ENCODE results near the gene GLIPR2.
"Not testable (repeated sequence)": the region's sequence is repeated elsewhere in the genome, so short reads cannot be mapped to it uniquely, and the experiment has no call there.

Gene GLIPR2, protein sequence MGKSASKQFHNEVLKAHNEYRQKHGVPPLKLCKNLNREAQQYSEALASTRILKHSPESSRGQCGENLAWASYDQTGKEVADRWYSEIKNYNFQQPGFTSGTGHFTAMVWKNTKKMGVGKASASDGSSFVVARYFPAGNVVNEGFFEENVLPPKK

DNA sequence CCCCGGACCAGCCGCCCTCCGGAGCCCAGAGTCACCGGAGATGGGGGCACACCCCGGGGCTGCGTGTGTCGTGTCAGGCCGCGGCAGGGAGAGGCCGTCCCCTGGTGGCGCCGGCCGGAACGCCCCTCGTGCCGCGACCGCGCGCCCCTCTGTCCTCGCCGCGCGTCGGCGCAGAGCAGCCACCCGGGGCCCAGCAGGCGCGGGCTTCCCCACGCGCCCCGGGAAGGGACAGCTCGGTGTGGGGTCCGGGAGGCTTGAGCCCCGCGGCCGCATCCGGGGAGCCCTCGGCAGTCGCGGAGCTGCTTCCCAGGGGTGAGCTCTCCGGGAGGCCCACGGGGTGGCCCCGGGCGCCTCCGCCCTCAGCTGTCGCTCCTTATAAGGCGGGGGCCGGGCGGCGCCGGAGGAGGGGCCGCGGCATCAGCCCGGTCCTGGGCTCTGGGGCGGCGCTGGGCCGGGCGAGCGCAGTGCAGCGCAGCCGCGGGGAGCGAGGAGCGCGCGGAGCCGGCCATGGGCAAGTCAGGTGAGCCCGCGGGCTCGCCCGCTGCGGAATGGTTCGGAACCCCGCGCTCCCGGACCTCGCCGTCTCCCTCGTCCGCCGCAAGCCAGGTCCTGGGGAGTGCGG, at the start of gene GLIPR2:
Gene GLIPR2 (plus strand): TSS at position 462 of the 622 bp plus-strand sequence. CDS start 46 bp downstream, at position 508.
- in situ Hi-C loops (cut with HindIII; ENCODE audit: low sequenced_read_pairs) = no loop called here

DNA sequence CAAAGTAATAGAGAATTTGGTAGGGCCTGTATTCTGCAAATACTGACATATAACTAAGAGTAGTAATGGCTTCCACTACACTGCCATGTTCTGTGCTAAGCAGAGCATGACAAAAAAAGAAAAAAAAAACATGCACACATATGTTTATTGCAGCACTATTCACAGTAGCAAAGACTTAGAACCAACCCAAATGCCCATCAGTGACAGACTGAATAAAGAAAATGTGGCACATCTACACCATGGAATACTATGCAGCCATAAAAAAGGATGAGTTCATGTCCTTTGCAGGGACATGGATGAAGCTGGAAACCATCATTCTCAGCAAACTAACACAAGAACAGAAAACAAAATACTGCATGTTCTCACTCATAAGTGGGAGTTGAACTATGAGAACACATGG, 49.5 kb upstream of the GLIPR2 start:
- in situ Hi-C loops (cut with HindIII; ENCODE audit: low sequenced_read_pairs) = not testable (repeated sequence)

DNA sequence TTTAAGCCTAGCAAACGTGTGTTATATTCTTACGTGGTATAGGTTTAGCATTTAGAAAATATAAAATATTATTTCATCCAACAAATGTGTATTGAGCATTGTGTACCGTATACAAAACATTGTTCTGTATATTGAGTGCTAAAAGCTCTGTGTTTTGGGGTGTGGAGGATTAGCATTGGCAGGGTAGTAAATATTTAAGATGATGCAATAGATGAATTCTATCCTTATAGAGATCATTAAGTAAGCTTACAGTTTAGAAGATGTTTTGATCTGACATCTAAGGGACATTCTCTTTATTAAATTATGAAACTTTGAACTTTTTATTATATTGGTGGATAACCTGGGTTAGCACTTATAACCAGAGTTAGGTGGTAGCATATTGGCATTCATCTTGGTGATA, 48.5 kb upstream of the GLIPR2 start:
- in situ Hi-C loops (cut with HindIII; ENCODE audit: low sequenced_read_pairs) = no loop called here

- in situ Hi-C loops (cut with HindIII; ENCODE audit: low sequenced_read_pairs) = loop anchor here (5.0 kb wide), 1 partner anchor 96 kb away; no protein-coding TSS in a partner anchor
These were observed 45.2 kb upstream of the GLIPR2 start for GRCh38 chr9:36091026-36091953.

DNA sequence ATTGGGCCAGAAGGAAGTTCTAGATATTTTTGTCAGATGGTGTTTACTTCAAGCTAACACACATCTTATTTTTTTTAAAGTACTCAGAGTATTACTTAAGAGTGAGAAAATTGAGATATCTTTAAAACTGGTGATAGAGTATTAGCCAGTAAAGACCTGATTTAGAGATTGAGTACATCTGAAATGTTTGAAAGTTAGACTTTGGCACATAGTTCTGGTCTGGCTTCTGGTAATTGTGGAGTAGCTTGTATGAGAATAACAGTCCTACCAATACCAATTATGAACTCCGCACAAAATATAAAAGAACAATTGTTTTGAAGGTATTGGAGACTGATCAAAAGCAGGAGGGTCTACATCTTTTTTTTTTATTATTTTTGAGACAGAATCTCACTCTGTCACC, 44.5 kb upstream of the GLIPR2 start:
- in situ Hi-C loops (cut with HindIII; ENCODE audit: low sequenced_read_pairs) = loop anchor here (5.0 kb wide), 1 partner anchor 95 kb away; no protein-coding TSS in a partner anchor

- in situ Hi-C loops (cut with HindIII; ENCODE audit: low sequenced_read_pairs) = loop anchor here (5.0 kb wide), 1 partner anchor 95 kb away; no protein-coding TSS in a partner anchor
These were observed 43.9 kb upstream of the GLIPR2 start for GRCh38 chr9:36092509-36093215.

- in situ Hi-C loops (cut with HindIII; ENCODE audit: low sequenced_read_pairs) = loop anchor here (5.0 kb wide), 1 partner anchor 94 kb away; no protein-coding TSS in a partner anchor
These were observed 43.1 kb upstream of the GLIPR2 start for GRCh38 chr9:36093384-36093783.

DNA sequence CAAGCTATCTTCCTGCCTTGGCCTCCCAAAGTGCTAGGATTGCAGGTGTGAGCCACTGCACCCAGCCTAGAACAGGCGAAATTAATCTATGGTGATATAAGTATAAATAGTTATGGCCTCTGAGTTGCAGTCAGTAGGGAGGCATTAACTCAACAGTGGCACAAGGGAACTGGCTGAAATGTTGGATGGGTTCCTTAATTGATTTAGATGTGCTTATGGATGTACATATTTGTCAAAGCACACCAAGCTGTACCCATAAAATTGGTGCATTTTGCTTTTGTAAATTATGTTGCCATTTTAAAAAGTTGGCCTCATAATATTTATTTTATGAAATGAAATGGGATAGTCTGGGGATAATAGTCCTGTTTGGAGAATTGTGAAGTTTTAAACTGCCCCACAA, 36.8 kb upstream of the GLIPR2 start:
- in situ Hi-C loops (cut with HindIII; ENCODE audit: low sequenced_read_pairs) = no loop called here

- in situ Hi-C loops (cut with HindIII; ENCODE audit: low sequenced_read_pairs) = no loop called here
These were observed 36.0 kb upstream of the GLIPR2 start for GRCh38 chr9:36100532-36100931.

DNA sequence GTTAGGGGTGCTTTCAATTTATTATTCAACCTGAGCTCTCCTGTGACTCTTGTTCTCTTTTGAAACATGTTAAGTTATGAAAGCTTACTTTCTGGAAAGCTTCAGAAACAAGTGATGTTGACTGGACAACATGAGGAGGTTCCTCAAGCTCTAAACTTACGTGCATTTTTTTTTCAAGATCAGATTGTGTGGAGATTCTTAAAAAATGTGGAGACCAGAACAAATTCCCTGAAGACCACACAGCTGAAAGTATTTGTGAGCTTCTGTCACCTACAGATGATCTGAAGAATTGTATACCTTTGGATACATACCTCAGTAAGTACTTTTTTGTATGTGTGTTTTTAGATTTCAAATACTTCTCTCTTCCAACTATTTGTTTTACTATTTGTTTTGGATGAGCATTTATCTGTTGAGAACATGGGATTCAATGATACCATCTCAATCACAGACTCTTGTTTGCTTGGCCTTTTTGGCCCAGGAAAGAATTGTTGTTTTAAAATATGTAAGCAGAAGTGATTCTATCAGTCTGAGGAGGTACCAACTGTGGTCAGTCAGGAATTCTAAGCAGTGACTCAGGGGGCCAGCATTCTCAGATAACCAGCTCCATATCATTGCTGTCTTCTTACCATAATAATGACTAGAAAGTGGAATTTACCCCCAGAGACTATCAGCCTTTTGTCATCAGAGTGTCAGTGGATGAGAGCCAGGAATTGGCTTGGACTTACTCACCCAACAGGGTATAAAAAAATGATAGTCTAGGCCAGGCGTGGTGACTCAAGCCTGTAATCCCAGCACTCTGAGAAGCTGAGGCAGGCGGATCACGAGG, 34.4 kb upstream of the GLIPR2 start:
- in situ Hi-C loops (cut with HindIII; ENCODE audit: low sequenced_read_pairs) = no loop called here

DNA sequence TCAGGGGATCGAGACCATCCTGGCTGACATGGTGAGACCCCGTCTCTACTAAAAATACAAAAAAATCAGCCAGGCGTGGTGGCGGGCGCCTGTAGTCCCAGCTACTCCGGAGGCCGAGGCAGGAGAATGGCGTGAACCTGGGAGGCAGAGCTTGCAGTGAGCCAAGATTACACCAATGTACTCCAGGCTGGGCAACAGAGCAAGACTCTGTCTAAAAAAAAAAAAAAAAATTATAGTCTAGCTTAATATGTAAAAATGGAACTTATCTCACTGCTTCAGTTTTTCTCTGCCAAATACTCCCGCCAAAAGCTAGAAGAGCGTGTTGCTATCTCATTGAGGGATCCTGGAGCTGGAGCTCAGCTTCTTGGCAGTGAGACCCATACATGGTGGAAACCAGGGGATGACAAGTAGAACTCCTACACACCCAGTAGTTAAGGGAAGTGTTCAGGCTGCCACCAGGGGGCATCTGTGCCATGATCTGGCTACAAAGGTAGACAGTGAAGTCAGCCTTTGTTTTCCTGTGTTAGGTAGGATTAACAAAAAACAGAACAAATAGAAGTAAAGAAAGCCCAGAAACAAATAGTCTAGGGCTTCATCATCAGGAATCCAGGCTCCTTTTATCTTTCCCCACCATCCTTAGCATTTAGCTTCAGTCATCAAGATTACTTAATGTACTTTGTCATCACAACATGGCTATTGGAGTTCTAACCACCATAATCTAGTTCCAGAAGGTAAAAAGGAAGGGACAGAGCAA, 33.6 kb upstream of the GLIPR2 start:
- in situ Hi-C loops (cut with HindIII; ENCODE audit: low sequenced_read_pairs) = no loop called here

DNA sequence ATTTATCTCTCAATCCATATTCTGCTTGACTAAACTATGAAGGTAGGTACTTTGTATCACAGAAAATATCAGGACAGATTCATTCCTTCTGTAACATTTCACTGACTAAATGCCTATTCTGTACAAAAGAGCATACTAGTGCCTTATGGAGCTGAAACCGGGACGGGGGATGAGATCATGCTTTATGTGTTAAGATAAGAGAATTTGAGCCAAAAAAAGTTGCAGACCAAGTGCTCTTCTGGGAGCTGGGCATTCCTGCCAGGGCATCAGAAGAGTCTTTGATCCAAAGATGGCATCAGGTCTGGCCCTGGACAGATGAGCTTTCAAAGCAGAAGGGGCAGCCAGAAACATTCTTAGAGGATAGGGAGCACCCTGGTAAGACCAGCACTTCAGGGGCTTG, 27.5 kb upstream of the GLIPR2 start:
- in situ Hi-C loops (cut with HindIII; ENCODE audit: low sequenced_read_pairs) = no loop called here

DNA sequence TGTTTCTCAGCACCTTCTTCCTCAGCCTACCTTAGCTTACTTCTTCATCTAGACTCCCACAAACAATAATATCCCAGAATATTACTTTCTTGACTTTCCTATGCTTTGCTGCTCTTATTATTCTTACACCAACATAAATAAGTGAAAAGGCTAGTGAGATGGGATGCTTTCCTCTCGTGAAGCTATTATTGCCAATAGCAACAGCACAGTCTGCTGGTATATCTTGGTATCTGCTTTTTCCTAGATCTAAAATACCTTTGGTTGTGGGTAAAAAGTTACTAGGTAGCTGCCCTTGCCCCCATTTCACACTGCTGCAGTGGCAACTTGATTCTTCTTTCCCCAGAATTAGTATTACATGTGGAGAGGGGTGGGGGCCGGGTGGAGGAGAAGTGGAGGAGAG, 26.1 kb upstream of the GLIPR2 start:
- in situ Hi-C loops (cut with HindIII; ENCODE audit: low sequenced_read_pairs) = no loop called here

GRCh38 chr9:36112516-36112915, 24.0 kb upstream of the GLIPR2 start:
- in situ Hi-C loops (cut with HindIII; ENCODE audit: low sequenced_read_pairs) = no loop called here

- in situ Hi-C loops (cut with HindIII; ENCODE audit: low sequenced_read_pairs) = no loop called here
These were observed 22.5 kb upstream of the GLIPR2 start for GRCh38 chr9:36113999-36114398.

DNA sequence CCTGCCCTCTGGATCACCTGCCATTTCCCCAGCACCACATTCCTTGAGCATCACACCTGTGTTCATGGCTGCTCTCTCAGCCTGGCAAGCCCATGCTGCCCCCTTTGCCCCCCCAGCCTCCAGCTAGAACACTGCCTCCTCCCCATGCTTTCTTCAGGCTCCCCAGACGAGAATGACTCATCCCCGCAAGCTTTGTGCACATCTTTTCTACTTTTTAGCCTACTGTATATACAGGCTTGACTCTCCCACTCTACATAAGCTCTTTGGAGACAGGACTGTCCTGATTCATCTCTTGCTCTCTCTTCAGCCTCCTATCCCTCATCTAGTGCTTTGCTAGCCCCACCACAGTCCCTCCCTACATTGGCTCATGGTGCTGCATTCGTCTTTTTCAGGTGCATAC, 19.9 kb upstream of the GLIPR2 start:
- in situ Hi-C loops (cut with HindIII; ENCODE audit: low sequenced_read_pairs) = no loop called here

GRCh38 chr9:36118201-36118600, 18.3 kb upstream of the GLIPR2 start:
- in situ Hi-C loops (cut with HindIII; ENCODE audit: low sequenced_read_pairs) = no loop called here

DNA sequence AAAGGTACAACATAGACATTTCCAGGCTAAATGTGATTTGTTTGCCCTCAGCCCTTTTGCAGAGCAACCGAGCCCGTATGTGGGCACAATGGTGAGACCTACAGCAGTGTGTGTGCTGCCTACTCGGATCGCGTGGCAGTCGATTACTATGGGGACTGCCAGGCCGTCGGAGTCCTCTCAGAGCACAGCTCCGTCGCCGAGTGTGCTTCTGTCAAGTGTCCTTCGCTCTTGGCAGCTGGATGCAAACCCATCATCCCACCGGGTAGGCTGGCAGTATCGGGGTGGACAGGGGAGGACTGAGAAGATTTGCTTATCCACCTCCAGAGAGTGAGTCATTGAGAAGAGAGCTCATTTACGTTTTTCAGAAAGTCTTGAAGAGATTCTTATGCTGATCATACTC, 17.8 kb upstream of the GLIPR2 start:
- in situ Hi-C loops (cut with HindIII; ENCODE audit: low sequenced_read_pairs) = no loop called here

DNA sequence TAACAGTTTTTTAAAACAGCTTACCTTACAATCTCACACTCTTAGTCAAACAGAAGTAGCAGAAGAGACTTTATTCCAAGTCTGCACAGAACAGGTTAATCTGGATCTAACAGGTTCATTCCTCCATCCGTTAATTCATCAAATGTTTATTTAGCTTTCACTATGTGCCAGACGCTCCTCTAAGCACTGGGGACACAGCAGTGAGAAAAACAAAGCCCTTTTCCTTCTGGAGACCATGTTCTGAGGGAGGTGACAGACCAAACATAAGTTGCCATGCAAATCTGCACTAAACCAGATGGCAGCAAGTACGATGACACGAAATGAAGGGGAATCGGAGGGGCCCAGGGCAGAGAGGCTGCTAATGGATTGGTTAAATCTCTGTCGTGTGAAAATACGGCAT, 17.1 kb upstream of the GLIPR2 start:
- in situ Hi-C loops (cut with HindIII; ENCODE audit: low sequenced_read_pairs) = no loop called here
